GM19193 (cell line): ENCODE data around the gene ANK3.

Experiments used
- POLR2A ChIP-seq: IDR thresholded peaks from 4 replicates; pipeline ENCODE4 v1.6.1; 2011; ENCODE audit not compliant: insufficient read depth, insufficient read length; ENCODE audit errors: extremely low read depth

The ANK3 gene

GRCh38 chr10:60420991-60421894 is 31.6 kb upstream of the ANK3 start:
- TF ChIP-seq POLR2A = no peak

DNA sequence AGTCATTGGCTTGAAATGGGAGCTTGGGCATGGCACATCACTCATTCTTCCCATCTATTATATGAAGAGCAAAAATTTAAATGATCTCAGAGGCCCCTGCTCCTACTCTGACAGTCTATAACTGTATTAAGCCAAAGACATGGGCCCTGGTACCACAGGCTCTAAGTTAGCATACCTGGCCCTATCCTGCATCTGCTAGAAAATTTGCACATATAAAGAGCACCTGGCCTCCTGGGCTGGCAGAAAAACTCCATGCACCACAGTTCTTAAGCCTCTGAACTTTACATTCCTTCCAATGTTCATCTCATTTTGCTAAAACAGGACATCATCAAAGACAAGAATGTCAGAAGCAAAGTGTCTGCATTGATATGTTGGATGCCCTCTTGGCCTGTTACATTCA is 29.6 kb upstream of the ANK3 start:
- no peak for TF ChIP-seq POLR2A

- no peak for TF ChIP-seq POLR2A
Measured at GRCh38 chr10:60417901-60418300, 28.2 kb upstream of the ANK3 start.

DNA sequence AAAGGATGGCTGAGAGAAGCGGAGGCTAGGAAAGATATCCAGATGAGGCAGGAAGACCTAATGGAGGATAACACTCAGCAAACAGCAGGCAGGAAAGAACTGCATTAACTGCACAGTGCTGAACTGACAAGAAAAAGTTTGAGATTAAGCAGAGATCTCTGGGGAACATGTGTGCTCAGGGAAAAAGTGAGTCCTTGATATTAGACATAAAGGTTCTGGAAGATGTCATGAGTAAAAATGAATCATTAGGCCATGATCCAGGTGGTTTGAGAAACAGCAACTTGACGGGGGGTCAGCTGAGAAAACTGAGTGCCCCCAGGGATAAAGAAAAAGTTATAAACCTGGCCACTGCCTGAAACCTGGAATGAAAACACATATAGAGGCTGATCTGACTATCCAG is 27.3 kb upstream of the ANK3 start:
- TF ChIP-seq POLR2A = no peak

DNA sequence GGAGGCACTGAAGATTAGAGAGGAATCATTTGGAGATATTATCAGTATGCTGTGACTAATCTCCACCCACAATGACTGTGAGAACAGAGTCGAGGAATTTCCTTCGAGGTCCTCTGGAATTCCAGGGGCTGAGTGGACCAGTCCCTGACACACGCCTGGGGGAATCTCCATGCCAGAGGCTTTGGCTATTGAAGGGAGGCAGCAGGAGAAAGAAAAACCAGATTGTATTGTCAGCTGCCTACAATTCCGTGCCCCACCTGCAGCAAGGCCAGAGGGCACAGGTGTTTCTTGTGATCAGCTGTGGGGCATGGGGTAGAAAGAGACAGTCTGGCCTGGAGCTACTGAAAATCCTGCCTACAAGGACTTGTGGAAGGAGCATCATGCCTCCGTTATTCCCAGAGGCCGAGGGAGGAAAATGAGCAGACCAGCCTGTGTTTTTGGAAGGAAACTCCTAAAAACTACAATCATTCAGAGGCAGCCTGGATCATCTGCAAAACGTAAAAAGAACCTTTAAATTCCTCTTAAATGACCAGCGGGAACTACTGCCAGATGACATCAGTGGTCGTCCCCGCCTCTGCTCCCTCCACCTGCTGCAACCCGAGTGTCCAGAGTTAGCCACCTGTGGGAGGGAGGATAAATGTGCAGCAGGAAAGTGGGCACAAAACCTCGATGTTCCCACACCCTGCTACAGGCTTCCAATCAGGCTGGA is 25.4 kb upstream of the ANK3 start:
- TF ChIP-seq POLR2A = no peak

DNA sequence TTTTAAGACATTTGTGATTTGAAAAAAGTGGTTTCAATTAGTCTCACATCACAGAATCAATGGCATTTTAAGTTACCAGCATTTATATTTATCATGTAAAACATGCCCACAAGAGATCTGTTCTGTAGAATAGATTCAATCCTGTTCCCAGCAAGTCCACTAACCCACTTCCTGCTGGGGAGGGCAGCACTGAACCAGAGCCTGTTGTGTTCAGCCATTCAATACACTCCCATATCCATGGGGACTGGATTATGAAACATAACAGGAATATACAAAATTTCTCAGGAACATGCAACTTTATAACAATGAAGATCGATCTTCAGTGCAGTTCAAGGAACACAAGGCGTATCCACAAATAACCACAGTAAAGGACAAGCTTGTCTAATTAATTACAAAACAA is 24.4 kb upstream of the ANK3 start:
- TF ChIP-seq POLR2A = no peak

DNA sequence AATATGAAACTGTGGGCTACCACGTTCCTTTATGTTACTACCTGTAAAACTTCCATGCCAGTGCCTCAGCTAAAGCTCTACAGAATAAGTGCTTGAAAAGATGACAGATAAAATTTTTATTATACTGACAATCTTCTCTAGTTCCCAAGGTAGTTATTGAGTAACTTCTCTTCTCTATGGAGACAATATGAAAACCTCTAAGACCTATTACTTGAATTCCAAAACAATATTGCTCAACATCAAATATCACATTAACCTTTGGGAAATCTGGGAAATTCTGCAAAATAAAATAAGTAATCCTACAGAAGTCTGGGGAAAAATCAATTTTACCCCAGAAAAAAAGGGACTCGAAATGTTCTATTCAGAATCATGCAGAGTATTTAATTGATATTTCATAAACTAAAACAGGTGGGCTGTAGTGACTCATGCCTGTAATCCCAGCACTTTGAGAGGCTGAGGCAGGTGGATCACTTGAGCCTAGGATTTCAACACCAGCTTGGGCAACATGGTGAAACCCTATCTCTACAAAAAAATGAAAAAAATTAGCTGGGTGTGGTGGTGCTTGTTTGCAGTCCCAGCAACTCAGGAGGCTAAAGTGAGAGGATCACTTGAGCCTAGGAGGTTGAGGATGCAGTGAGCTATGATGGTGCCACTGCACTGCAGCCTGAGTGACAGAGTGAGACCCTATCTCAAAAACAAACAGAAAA is 23.8 kb upstream of the ANK3 start:
- TF ChIP-seq POLR2A = no peak

- no peak for TF ChIP-seq POLR2A
Measured at GRCh38 chr10:60410970-60411369, 21.3 kb upstream of the ANK3 start.

- no peak for TF ChIP-seq POLR2A
Measured at GRCh38 chr10:60409202-60409601, 19.5 kb upstream of the ANK3 start.

GRCh38 chr10:60406182-60406581 is 16.5 kb upstream of the ANK3 start:
- TF ChIP-seq POLR2A = no peak

GRCh38 chr10:60405172-60405571 is 15.5 kb upstream of the ANK3 start:
- no peak for TF ChIP-seq POLR2A

GRCh38 chr10:60403168-60403873 is 13.6 kb upstream of the ANK3 start:
- no peak for TF ChIP-seq POLR2A

DNA sequence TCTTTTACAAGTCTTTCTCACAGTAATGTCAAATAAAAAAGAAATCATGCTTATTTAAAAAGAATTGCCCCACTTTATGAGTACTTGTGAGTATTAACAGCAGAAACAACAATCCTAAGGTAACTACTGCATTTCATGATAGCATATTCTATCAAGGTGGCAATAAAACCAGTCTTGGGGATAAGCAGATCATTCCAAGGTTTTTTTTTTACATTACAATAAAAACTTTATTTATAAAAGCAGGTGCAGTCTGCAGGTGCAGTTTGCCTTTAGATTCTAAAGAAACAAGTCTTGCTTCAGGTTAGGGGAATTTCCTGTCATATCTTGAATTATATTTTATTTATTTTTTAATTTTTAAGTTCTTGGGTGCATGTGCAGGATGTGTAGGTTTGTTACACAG is 10.7 kb upstream of the ANK3 start:
- TF ChIP-seq POLR2A = no peak

- no peak for TF ChIP-seq POLR2A
Measured at GRCh38 chr10:60399328-60399727, 9.7 kb upstream of the ANK3 start.

GRCh38 chr10:60397792-60398191 is 8.1 kb upstream of the ANK3 start:
- TF ChIP-seq POLR2A = no peak
